ENCODE results near the gene AHNAK.

DNA sequence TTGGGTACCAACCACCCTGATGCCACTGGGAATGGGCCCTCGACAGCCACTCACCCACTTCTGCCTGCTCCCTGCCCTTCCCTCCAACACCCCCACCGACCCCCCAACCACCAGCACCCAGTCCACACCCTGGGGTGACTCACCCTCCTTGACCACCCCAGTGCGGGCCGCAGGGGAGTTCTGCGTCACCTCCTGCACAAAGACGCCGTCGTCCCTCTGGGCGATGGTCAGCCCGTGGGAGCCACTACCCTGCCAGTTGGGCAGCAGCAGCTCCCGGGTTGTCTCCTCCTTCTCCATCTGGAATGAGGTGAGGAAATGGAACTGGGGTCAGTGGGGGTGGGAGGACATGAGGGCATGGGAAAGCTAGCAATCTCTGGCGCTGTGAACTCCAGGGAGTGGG, 10.8 kb downstream of the AHNAK start:
- TF ChIP-seq, protein P1, sequence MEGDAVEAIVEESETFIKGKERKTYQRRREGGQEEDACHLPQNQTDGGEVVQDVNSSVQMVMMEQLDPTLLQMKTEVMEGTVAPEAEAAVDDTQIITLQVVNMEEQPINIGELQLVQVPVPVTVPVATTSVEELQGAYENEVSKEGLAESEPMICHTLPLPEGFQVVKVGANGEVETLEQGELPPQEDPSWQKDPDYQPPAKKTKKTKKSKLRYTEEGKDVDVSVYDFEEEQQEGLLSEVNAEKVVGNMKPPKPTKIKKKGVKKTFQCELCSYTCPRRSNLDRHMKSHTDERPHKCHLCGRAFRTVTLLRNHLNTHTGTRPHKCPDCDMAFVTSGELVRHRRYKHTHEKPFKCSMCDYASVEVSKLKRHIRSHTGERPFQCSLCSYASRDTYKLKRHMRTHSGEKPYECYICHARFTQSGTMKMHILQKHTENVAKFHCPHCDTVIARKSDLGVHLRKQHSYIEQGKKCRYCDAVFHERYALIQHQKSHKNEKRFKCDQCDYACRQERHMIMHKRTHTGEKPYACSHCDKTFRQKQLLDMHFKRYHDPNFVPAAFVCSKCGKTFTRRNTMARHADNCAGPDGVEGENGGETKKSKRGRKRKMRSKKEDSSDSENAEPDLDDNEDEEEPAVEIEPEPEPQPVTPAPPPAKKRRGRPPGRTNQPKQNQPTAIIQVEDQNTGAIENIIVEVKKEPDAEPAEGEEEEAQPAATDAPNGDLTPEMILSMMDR (conservative IDR thresholded peaks at IDR 0.05; ENCODE audit: low read length), result no peak
- no peak for TF ChIP-seq EZH2phosphoT487 (IDR thresholded peaks at IDR 0.05; ENCODE audit: borderline replicate concordance, low read depth, low read length)

Measured in OCI-LY7 (cell line).